ENCODE results near the gene CARMIL1.

The CARMIL1 gene

GRCh38 chr6:25309886-25310285 lies 30.7 kb downstream of the CARMIL1 start:
- no peak for DNase-seq (ENCODE audit: low read depth in 2 of 2)

- DNase-seq (ENCODE audit: low read depth in 2 of 2) = no peak
Observed at GRCh38 chr6:25311331-25311840, 32.2 kb downstream of the CARMIL1 start.

- no peak for DNase-seq (ENCODE audit: low read depth in 2 of 2)
Observed at GRCh38 chr6:25312034-25312620, 33.0 kb downstream of the CARMIL1 start.

- DNase-seq (ENCODE audit: low read depth in 2 of 2) = no peak
Observed at GRCh38 chr6:25312703-25313102, 33.5 kb downstream of the CARMIL1 start.

- no peak for DNase-seq (ENCODE audit: low read depth in 2 of 2)
Observed at GRCh38 chr6:25314509-25315175, 35.5 kb downstream of the CARMIL1 start.

GRCh38 chr6:25315194-25316177 lies 36.3 kb downstream of the CARMIL1 start:
- DNase-seq (ENCODE audit: low read depth in 2 of 2) = no peak

GRCh38 chr6:25316626-25317025 lies 37.5 kb downstream of the CARMIL1 start:
- DNase-seq (ENCODE audit: low read depth in 2 of 2) = no peak

GRCh38 chr6:25318589-25318988 lies 39.4 kb downstream of the CARMIL1 start:
- no peak for DNase-seq (ENCODE audit: low read depth in 2 of 2)

- DNase-seq (ENCODE audit: low read depth in 2 of 2) = no peak
Observed at GRCh38 chr6:25320459-25320858, 41.3 kb downstream of the CARMIL1 start.

- no peak for DNase-seq (ENCODE audit: low read depth in 2 of 2)
Observed at GRCh38 chr6:25322692-25323091, 43.5 kb downstream of the CARMIL1 start.

- no peak for DNase-seq (ENCODE audit: low read depth in 2 of 2)
Observed at GRCh38 chr6:25324066-25324762, 45.0 kb downstream of the CARMIL1 start.

GRCh38 chr6:25326126-25326525 lies 47.0 kb downstream of the CARMIL1 start:
- DNase-seq (ENCODE audit: low read depth in 2 of 2) = no peak

GRCh38 chr6:25326960-25327359 lies 47.8 kb downstream of the CARMIL1 start:
- no peak for DNase-seq (ENCODE audit: low read depth in 2 of 2)

GRCh38 chr6:25327432-25327831 lies 48.3 kb downstream of the CARMIL1 start:
- DNase-seq (ENCODE audit: low read depth in 2 of 2) = no peak

- no peak for DNase-seq (ENCODE audit: low read depth in 2 of 2)
Observed at GRCh38 chr6:25329161-25329817, 50.1 kb downstream of the CARMIL1 start.

- DNase-seq (ENCODE audit: low read depth in 2 of 2) = no peak
Observed at GRCh38 chr6:25329982-25330381, 50.8 kb downstream of the CARMIL1 start.

GRCh38 chr6:25330796-25331685 lies 51.9 kb downstream of the CARMIL1 start:
- no peak for DNase-seq (ENCODE audit: low read depth in 2 of 2)

- no peak for DNase-seq (ENCODE audit: low read depth in 2 of 2)
Observed at GRCh38 chr6:25332165-25332564, 53.0 kb downstream of the CARMIL1 start.

GRCh38 chr6:25332655-25333071 lies 53.5 kb downstream of the CARMIL1 start:
- DNase-seq (ENCODE audit: low read depth in 2 of 2) = no peak

- DNase-seq (ENCODE audit: low read depth in 2 of 2) = no peak
Observed at GRCh38 chr6:25333471-25333870, 54.3 kb downstream of the CARMIL1 start.
